Left lung (tissue), 10 donors: Measurements from ENCODE around the gene SYNJ2. TPM values are rescaled to one million over a fixed set of nuclear protein-coding genes. Genes with fewer than 3 reads are reported as not detected.
A peak's percentile ranks its signal among the peaks of the same experiment; 100 is the strongest.

Experiments used
- ATAC-seq: fragments of 200-7000 bp; cut with Tn5 transposase; one replicate; pipeline ENCODE4 v1.9.1; 2020; ENCODE audit warnings: moderate library complexity
- DNase-seq, 4 donors: peaks; one replicate each; pipeline ENCODE4 v3.0.0-alpha.2; 2013 to 2020
- H3K27ac ChIP-seq, 2 donors: fragments of 200-600 bp; sonication (generic) in 1 of 2; one replicate each; pipeline versions ENCODE4 v1.5.0 to v1.8.0; 2020 to 2021
- H3K27me3 ChIP-seq, 2 donors: fragments of 200-600 bp; sonication (generic) in 1 of 2; one replicate each; pipeline versions ENCODE4 v1.5.0 to v1.8.0; 2020 to 2021
- H3K36me3 ChIP-seq, 2 donors: fragments of 200-600 bp; sonication (generic) in 1 of 2; one replicate each; pipeline versions ENCODE4 v1.5.0 to v1.8.0; 2020 to 2021
- H3K4me1 ChIP-seq, 2 donors: fragments of 200-600 bp; one replicate each; pipeline ENCODE4 v1.8.0; 2021
- H3K4me3 ChIP-seq, 2 donors: fragments of 200-600 bp; sonication (generic) in 1 of 2; one replicate each; pipeline versions ENCODE4 v1.5.0 to v1.8.0; 2020 to 2021; ENCODE audit warnings: mild to moderate bottlenecking in 1 of 2
- H3K9me3 ChIP-seq, 2 donors: fragments of 200-600 bp; sonication (generic) in 1 of 2; one replicate each; pipeline versions ENCODE4 v1.5.0 to v1.8.0; 2020 to 2021
- CTCF ChIP-seq, 2 donors: fragments of 200-600 bp; sonication (generic) in 1 of 2; IDR thresholded peaks; one replicate each; pipeline versions ENCODE4 v1.5.0 to v1.8.0; 2021; ENCODE audit warnings: antibody characterized with exemption in 2 of 2
- intact Hi-C, 2 donors: fragments of 100-400 bp; cut with DNase I; formaldehyde crosslinking; loops; one replicate each; pipeline versions ENCODE4 v1.11.2 to v1.14.2; 2022
- polyA plus RNA-seq, 6 donors: library from polyadenylated mRNA; unstranded; fragments of 120-200 nt; gene quantifications; one replicate each; pipeline ENCODE4 v1.2.1, GENCODE V29; 2013; ENCODE audit not compliant: insufficient read length in 6 of 6
- total RNA-seq, 2 donors: library from RNA; stranded (reverse); fragmentation: NEBNext Ultra II Directional; extraction: Animal tissue kit (Norgen Biotek cat#: 25700); gene quantifications; one replicate each; pipeline ENCODE4 v1.2.1, GENCODE V29; 2021
- donor health status: DM: no; HTN: yes; CAD: no.
- donor health status: DM: no; HTN: no; CAD: no.

Gene SYNJ2
- total and polyA plus RNA-seq, 8 donors: 6.2 to 12.2 (median 7.5) TPM

- H3K27me3 ChIP-seq: no peaks in the 10 kb centered on the region
- peak in 1 of 4 donors; percentile 40 for DNase-seq
- H3K4me3 ChIP-seq: no peak overlapping the region
- intact Hi-C loops: no loop called here
- no peaks in the 10 kb centered on the region for H3K9me3 ChIP-seq
- no peak for TF ChIP-seq CTCF (IDR thresholded peaks at IDR 0.05)
- no peak for ATAC-seq
- peaks cover 4 to 27% of the 10 kb centered on the region in 2 donors for H3K4me1 ChIP-seq
- H3K36me3 ChIP-seq: no peaks in the 10 kb centered on the region
- no peak overlapping the region for H3K27ac ChIP-seq
These were observed 17.7 kb downstream of the SYNJ2 start for GRCh38 chr6:157999168-158000051.

- intact Hi-C loops: no loop called here
- H3K27ac ChIP-seq: no peak overlapping the region
These were observed 19.1 kb downstream of the SYNJ2 start for GRCh38 chr6:158000530-158001307.

GRCh38 chr6:158002249-158002950 lies 20.7 kb downstream of the SYNJ2 start:
- Histone ChIP-seq H3K9me3 (no peaks in the 10 kb centered on the region), H3K36me3 (no peaks in the 10 kb centered on the region), H3K27ac (peak overlapping the region; percentile 69 to 87), H3K4me3 (no peak overlapping the region), H3K4me1 (peaks cover 4 to 34% of the 10 kb centered on the region in 2 donors), H3K27me3 (no peaks in the 10 kb centered on the region)
- ATAC-seq: peak; percentile 19
- no peak for DNase-seq
- intact Hi-C loops: no loop called here
- TF ChIP-seq CTCF (IDR thresholded peaks at IDR 0.05): no peak

More at GRCh38 chr6:158000530-158001307, 19.1 kb downstream of the SYNJ2 start:
- Histone ChIP-seq H3K9me3 (no peaks in the 10 kb centered on the region), H3K4me1 (peaks cover 4 to 31% of the 10 kb centered on the region in 2 donors), H3K36me3 (no peaks in the 10 kb centered on the region), H3K27me3 (no peaks in the 10 kb centered on the region), H3K4me3 (no peak overlapping the region)
- peak in 1 of 4 donors; percentile 70 for DNase-seq
- ATAC-seq: no peak
- no peak for TF ChIP-seq CTCF (IDR thresholded peaks at IDR 0.05)

- Histone ChIP-seq H3K4me1 (peaks cover 4 to 40% of the 10 kb centered on the region in 2 donors), H3K27ac (peak overlapping the region; percentile 69 to 87), H3K4me3 (no peak overlapping the region), H3K27me3 (no peaks in the 10 kb centered on the region), H3K9me3 (no peaks in the 10 kb centered on the region), H3K36me3 (no peaks in the 10 kb centered on the region)
- peak; percentile 72 for ATAC-seq
- peak in 3 of 4 donors; percentile 64 to 94 (median 89) for DNase-seq
- no peak for TF ChIP-seq CTCF (IDR thresholded peaks at IDR 0.05)
- intact Hi-C loops: no loop called here
These were observed 21.5 kb downstream of the SYNJ2 start for GRCh38 chr6:158002951-158003853.
